ENCODE measurements around the gene PRR19. TPM values are rescaled to one million over a fixed set of nuclear protein-coding genes. Genes with fewer than 3 reads are reported as not detected.
"Not testable (repeated sequence)": the region's sequence is repeated elsewhere in the genome, so short reads cannot be mapped to it uniquely, and the experiment has no call there.

The PRR19 gene
- total and polyA plus RNA-seq, 2 donors = 1.0 TPM; not detected in 1

- H3K36me3 ChIP-seq (ENCODE audit: insufficient read depth) = no peaks in the 10 kb centered on the region
- peak within 1 kb of the TSS; percentile 62 for H3K27ac ChIP-seq (ENCODE audit: low read depth)
- H3K4me3 ChIP-seq (ENCODE audit: low read depth, low read length) = peak within 1 kb of the TSS; percentile 71
- WGBS = under 1% methylated on average over 45 of the region's 45 CpGs
- peak; percentile 98 for DNase-seq (ENCODE audit: extremely low spot score)
- H3K4me1 ChIP-seq (ENCODE audit: insufficient read depth) = no peaks in the 10 kb centered on the region
Observed at GRCh38 chr19:42325308-42325895, 23.5 kb downstream of the PRR19 start, which contains the start of gene MEGF8. Gene MEGF8 (plus strand): TSS chr19:42325635. CDS start chr19:42326244, 609 bp downstream.

GRCh38 chr19:42325896-42326771, 24.2 kb downstream of the PRR19 start:
- H3K27ac ChIP-seq (ENCODE audit: low read depth) = no peak overlapping the region
- DNase-seq (ENCODE audit: extremely low spot score) = no peak
- H3K36me3 ChIP-seq (ENCODE audit: insufficient read depth) = no peaks in the 10 kb centered on the region
- H3K4me1 ChIP-seq (ENCODE audit: insufficient read depth) = no peaks in the 10 kb centered on the region
- 3% methylated on average over 37 of the region's 37 CpGs for WGBS
- peak overlapping the region; percentile 71 for H3K4me3 ChIP-seq (ENCODE audit: low read depth, low read length)

GRCh38 chr19:42326969-42327368, 25.0 kb downstream of the PRR19 start:
- Histone ChIP-seq H3K4me3 (ENCODE audit: low read depth, low read length) (no peak overlapping the region), H3K4me1 (ENCODE audit: insufficient read depth) (no peaks in the 10 kb centered on the region)
- DNase-seq (ENCODE audit: extremely low spot score) = no peak

GRCh38 chr19:42327381-42327780, 25.4 kb downstream of the PRR19 start:
- no peaks in the 10 kb centered on the region for H3K36me3 ChIP-seq (ENCODE audit: insufficient read depth)
- H3K4me3 ChIP-seq (ENCODE audit: low read depth, low read length) = no peak overlapping the region
- no peak overlapping the region for H3K27ac ChIP-seq (ENCODE audit: low read depth)
- WGBS = 89% methylated on average over 5 of the region's 5 CpGs
- no peaks in the 10 kb centered on the region for H3K4me1 ChIP-seq (ENCODE audit: insufficient read depth)
- DNase-seq (ENCODE audit: extremely low spot score) = no peak

More at GRCh38 chr19:42326969-42327368, 25.0 kb downstream of the PRR19 start:
- Histone ChIP-seq H3K27ac (ENCODE audit: low read depth) (no peak overlapping the region), H3K36me3 (ENCODE audit: insufficient read depth) (no peaks in the 10 kb centered on the region)

GRCh38 chr19:42328106-42328505, 26.2 kb downstream of the PRR19 start:
- WGBS = 68% methylated on average over 1 of the region's 1 CpG

GRCh38 chr19:42328854-42329253, 26.9 kb downstream of the PRR19 start:
- no peaks in the 10 kb centered on the region for H3K36me3 ChIP-seq (ENCODE audit: insufficient read depth)
- no peaks in the 10 kb centered on the region for H3K4me1 ChIP-seq (ENCODE audit: insufficient read depth)
- no peak overlapping the region for H3K4me3 ChIP-seq (ENCODE audit: low read depth, low read length)
- DNase-seq (ENCODE audit: extremely low spot score) = no peak
- H3K27ac ChIP-seq (ENCODE audit: low read depth) = no peak overlapping the region
- whole genome bisulfite sequencing = 74% methylated on average over 2 of the region's 2 CpGs

More at GRCh38 chr19:42328106-42328505, 26.2 kb downstream of the PRR19 start:
- DNase-seq (ENCODE audit: extremely low spot score) = no peak
- H3K4me3 ChIP-seq (ENCODE audit: low read depth, low read length) = no peak overlapping the region
- no peaks in the 10 kb centered on the region for H3K36me3 ChIP-seq (ENCODE audit: insufficient read depth)
- no peak overlapping the region for H3K27ac ChIP-seq (ENCODE audit: low read depth)
- H3K4me1 ChIP-seq (ENCODE audit: insufficient read depth) = no peaks in the 10 kb centered on the region

- Histone ChIP-seq H3K4me3 (ENCODE audit: low read depth, low read length) (no peak overlapping the region), H3K27ac (ENCODE audit: low read depth) (no peak overlapping the region), H3K36me3 (ENCODE audit: insufficient read depth) (no peaks in the 10 kb centered on the region), H3K4me1 (ENCODE audit: insufficient read depth) (no peaks in the 10 kb centered on the region)
- DNase-seq (ENCODE audit: extremely low spot score) = no peak
- 40% methylated on average over 2 of the region's 2 CpGs for WGBS
Observed at GRCh38 chr19:42330241-42330711, 28.3 kb downstream of the PRR19 start.

- not testable (repeated sequence) for H3K36me3 ChIP-seq (ENCODE audit: insufficient read depth); H3K27ac ChIP-seq (ENCODE audit: low read depth); DNase-seq (ENCODE audit: extremely low spot score); H3K4me3 ChIP-seq (ENCODE audit: low read depth, low read length); H3K4me1 ChIP-seq (ENCODE audit: insufficient read depth)
- WGBS = 84% methylated on average over 3 of the region's 3 CpGs
Observed at GRCh38 chr19:42331333-42331732, 29.4 kb downstream of the PRR19 start.

- WGBS = 89% methylated on average over 6 of the region's 6 CpGs
- H3K4me3 ChIP-seq (ENCODE audit: low read depth, low read length) = no peak overlapping the region
- no peak overlapping the region for H3K27ac ChIP-seq (ENCODE audit: low read depth)
- no peaks in the 10 kb centered on the region for H3K36me3 ChIP-seq (ENCODE audit: insufficient read depth)
- DNase-seq (ENCODE audit: extremely low spot score) = no peak
- no peaks in the 10 kb centered on the region for H3K4me1 ChIP-seq (ENCODE audit: insufficient read depth)
Observed at GRCh38 chr19:42332059-42332458, 30.1 kb downstream of the PRR19 start.

GRCh38 chr19:42333018-42333417, 31.1 kb downstream of the PRR19 start:
- DNase-seq (ENCODE audit: extremely low spot score) = no peak
- Histone ChIP-seq H3K4me3 (ENCODE audit: low read depth, low read length) (no peak overlapping the region), H3K27ac (ENCODE audit: low read depth) (no peak overlapping the region), H3K4me1 (ENCODE audit: insufficient read depth) (no peaks in the 10 kb centered on the region), H3K36me3 (ENCODE audit: insufficient read depth) (no peaks in the 10 kb centered on the region)
- WGBS = 96% methylated on average over 3 of the region's 3 CpGs

- 87% methylated on average over 21 of the region's 21 CpGs for WGBS
- DNase-seq (ENCODE audit: extremely low spot score) = no peak
- Histone ChIP-seq H3K36me3 (ENCODE audit: insufficient read depth) (no peaks in the 10 kb centered on the region), H3K27ac (ENCODE audit: low read depth) (no peak overlapping the region), H3K4me1 (ENCODE audit: insufficient read depth) (no peaks in the 10 kb centered on the region), H3K4me3 (ENCODE audit: low read depth, low read length) (no peak overlapping the region)
Observed at GRCh38 chr19:42333975-42334696, 32.2 kb downstream of the PRR19 start.

GRCh38 chr19:42334697-42335373, 32.9 kb downstream of the PRR19 start:
- Histone ChIP-seq H3K27ac (ENCODE audit: low read depth) (no peak overlapping the region), H3K4me3 (ENCODE audit: low read depth, low read length) (no peak overlapping the region), H3K4me1 (ENCODE audit: insufficient read depth) (no peaks in the 10 kb centered on the region), H3K36me3 (ENCODE audit: insufficient read depth) (no peaks in the 10 kb centered on the region)
- WGBS = 92% methylated on average over 13 of the region's 13 CpGs
- DNase-seq (ENCODE audit: extremely low spot score) = no peak

- H3K36me3 ChIP-seq (ENCODE audit: insufficient read depth) = no peaks in the 10 kb centered on the region
- H3K4me1 ChIP-seq (ENCODE audit: insufficient read depth) = no peaks in the 10 kb centered on the region
- 89% methylated on average over 7 of the region's 7 CpGs for WGBS
- no peak overlapping the region for H3K4me3 ChIP-seq (ENCODE audit: low read depth, low read length)
- no peak for DNase-seq (ENCODE audit: extremely low spot score)
- H3K27ac ChIP-seq (ENCODE audit: low read depth) = no peak overlapping the region
Observed at GRCh38 chr19:42335374-42335936, 33.5 kb downstream of the PRR19 start.

Measured in urinary bladder (tissue), 4 donors.